ENCODE measurements around the gene NUCKS1.

Gene NUCKS1

DNA sequence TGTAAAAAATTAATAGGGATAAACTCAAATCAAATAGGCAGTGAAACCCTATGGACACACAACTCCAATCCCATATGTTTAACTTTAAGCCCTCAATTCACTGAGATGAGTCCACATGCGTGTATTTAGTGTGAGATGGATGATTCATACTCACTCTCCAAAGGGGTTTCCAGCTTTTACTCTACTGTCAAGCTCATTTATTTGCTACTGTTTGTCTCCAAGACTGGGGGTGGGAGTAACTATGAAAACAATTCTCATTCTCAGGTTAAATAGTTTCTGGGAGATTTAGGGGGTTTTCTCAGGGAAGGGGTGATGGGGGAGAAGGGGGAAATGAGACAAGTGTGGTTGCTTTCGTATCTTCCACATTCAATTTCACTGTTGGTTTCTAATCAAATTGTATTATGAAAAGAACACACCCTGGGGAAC lies 22.6 kb upstream of the NUCKS1 start:
- no peak for DNase-seq

DNA sequence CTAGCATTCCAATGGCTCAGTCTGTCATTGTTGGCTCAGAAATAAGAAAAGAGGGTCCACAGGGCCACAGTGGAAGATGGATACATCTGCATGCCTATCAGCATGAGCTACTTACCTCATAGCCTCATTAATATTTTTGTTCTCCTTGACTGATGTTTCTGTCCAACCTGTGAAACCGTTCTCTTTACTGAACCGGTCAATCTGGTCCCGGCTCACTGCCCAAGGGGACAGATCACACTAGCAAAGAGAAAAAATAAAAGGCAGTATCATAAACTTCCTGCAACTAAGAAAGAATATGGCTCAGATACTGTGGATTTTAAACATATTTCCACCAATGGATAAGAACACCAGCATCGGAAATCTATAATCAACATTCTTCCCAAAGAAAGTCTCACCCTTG lies 20.6 kb upstream of the NUCKS1 start:
- DNase-seq: no peak

DNA sequence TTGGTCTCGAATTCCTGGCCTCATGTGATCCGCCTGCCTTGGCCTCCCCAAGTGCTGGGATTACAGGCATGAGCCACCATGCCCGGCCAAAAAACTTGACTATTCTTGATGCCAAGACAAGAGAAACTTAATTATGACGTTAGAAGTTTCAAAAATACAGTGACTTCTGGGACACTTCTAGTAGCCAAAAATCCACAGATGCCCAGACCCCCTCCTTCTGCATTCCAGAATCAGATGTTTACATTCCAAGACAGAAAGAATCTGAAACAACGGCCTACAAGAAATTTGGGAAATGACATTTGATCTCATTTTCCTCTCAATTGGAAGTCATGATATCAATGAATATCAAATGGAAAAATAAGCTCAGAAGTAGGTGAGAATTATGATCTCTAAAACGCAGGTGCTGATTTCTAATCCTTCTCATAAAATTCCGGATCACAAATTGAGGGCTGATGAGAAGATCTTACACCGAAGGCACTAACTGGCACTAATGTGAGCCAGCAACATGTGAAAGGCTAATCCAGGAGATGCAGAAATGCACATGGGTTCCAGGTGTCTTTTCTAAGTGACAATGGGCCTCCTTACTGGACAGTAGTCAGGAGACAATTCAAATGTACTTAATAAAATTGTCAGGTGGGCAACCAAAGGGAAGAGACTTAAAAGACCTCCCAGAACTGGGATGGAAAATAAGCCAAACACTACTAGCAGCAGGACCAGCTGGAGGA lies 19.8 kb upstream of the NUCKS1 start:
- no peak for DNase-seq

DNA sequence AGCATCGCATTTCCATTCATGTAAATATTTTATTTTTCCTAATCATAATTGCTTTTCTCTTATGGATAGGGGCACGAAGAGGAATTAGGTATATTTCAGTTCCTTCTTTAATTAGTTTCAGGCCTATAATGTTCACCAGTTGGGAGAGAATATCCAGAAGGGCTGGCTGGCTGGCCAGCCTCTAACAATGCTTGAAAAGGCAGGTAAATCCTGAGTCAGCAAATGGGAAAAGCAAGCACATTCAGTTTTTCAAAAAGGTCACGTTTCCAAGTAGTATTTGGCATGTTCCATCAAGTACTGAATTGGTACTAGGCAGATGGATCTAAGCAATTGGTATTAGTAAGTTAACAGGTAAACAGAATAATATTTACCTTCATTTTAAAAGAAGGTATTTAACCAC lies 17.3 kb upstream of the NUCKS1 start:
- DNase-seq: no peak

DNA sequence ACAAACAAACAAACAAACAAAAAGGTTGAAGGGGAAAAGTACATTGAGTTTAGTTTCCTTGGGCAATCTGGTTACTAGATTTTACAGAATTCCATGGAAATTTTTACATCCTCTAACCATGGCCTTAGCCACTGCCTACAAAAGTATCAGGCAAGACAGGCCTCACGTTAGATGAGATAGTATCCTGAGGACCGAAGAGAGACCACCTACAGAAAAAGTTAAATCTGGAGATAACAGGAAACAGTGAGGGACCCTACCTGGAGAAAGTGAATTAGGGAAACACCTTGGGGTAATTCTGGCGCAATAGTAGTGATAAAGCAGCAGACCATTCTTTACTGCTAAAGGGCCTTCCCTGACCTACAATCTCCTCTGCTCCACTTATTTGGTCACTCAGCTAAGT lies 16.6 kb upstream of the NUCKS1 start:
- DNase-seq: no peak

DNA sequence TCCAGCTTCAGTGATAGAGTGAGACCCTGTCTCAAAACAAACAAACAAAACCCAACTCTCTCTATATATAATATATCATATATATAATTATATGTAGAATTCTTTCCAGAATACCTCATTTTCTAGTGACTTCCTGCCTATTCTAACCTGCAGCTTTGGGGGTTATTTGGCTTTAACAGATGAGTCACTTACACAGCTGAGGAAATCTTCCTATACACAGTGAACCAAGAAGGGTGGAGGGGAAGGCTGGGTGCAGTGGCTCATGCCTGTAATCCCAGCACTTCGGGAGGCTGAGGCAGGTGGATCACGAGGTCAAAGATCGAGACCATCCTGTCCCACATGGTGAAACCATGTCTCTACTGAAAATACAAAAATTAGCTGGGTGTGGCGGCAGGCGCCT lies 16.1 kb upstream of the NUCKS1 start:
- no peak for DNase-seq

DNA sequence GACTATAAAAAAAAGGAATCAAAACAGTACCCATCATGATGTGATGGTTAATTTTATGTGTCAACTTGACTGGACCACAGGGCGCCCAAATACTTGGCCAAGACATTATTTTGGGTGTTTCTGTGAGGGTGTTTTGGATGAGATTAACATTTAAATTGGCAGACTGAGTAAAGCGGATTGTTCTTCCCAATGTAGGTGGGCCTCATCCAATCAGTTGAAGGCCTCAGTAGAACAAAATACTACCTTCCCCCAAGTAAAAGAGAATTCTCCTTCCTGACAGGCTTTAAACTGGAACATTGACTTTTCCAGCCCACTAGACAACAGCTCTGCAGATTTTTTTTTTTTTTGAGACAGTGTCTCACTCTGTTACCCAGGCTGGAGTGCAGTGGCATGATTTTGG lies 14.6 kb upstream of the NUCKS1 start:
- no peak for DNase-seq

DNA sequence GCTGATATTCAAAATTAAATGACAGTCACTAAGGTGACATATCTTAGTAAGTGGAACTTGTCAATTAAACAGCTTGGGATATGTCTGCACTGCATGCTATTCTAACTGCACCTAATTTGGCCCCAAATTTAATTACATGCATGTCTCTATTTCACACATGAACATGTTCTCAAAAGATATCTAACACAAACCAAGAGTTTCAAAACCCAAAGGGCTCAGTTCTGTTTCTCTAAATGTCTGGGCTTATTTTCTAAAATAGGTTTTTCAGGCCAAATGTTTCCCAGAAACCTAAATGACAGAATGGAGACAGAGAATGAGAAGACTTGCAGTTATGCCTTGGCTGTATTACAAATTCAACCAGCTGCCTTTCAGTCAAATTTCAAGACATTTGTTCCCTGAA lies 14.0 kb upstream of the NUCKS1 start:
- DNase-seq: no peak

DNA sequence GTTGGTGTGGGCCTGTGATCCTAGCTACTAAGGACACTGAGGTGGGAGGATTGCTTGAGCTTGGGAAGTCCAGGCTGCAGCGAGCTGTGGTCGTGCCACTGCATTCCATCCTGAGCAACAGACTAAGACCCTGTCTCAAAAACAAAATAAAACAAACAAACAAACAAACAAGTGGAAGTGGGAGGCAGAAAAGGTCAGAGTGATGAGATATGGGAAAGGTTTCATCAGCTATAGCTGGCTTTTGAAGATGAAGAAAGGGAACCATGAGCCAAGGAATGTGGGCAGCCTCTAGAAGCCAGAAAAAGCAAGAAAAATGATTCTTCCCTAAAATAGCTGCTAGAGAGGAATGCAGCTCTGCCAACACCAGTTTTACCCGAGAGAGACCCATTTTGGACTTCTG lies 10.6 kb upstream of the NUCKS1 start:
- no peak for DNase-seq

DNA sequence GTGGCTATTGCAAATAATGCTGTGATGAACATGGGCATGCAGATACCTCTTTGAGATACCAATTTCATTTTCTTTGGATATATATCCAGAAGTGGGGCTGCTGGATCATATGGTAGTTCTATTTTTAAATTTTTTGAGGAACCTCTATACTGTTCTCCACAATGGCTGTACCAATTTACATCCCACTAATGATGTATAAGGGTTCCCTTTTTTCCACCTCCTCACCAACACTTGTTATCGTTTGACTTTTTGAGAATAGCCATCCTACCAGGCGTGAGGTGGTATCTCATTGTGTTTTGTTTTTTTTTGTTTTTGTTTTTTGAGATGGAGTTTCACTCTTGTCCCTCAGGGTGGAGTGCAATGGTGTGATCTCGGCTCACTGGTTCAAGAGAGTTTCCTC lies 6.6 kb upstream of the NUCKS1 start:
- no peak for DNase-seq

DNA sequence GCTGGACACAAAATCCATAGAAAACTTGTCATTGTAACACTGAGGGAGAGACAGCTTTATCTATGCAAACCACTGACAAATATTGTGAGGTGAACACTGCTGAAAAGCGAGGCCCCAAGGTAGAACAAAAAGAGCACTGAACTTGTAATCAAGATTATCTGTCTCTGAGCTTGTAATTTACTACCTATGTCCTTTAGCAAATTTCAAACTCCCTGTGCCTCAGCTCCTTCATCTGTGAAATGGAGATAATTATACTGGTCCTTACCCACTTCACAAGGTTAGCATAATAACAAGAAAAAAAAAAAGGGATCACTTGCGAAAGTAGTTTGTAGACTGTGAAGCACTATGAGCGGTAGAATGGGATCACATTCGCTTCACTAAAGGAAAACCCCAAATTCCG lies 4.9 kb upstream of the NUCKS1 start:
- no peak for DNase-seq

DNA sequence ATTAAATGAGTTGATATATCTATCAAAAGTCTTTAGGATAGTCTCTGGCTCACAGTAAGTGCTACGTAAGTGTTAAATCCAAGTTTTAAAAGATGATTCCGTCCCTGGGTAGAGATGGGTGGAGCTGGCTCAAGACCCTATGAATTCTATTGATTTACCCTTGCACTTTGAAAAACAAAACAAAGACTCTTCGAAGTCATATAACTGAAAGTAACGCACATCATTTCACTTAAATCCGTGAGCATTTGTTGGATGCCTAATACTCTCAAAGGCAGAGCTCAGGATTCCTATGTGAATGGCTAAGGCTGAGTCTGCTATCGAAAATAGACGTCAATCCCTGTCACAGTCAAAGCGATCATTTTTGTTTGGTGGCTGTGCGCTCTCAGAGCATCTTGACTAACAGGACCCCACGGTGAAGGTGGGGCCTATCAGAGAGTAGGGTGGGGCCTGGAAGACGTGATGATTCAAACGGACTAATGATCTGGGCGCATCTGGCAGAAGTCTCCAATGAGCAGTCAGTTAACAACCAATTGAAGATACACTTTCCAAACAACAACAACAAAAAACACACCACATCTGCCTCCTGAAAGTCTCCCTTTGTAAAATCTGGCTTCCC lies 1.2 kb upstream of the NUCKS1 start:
- DNase-seq: no peak

DNA sequence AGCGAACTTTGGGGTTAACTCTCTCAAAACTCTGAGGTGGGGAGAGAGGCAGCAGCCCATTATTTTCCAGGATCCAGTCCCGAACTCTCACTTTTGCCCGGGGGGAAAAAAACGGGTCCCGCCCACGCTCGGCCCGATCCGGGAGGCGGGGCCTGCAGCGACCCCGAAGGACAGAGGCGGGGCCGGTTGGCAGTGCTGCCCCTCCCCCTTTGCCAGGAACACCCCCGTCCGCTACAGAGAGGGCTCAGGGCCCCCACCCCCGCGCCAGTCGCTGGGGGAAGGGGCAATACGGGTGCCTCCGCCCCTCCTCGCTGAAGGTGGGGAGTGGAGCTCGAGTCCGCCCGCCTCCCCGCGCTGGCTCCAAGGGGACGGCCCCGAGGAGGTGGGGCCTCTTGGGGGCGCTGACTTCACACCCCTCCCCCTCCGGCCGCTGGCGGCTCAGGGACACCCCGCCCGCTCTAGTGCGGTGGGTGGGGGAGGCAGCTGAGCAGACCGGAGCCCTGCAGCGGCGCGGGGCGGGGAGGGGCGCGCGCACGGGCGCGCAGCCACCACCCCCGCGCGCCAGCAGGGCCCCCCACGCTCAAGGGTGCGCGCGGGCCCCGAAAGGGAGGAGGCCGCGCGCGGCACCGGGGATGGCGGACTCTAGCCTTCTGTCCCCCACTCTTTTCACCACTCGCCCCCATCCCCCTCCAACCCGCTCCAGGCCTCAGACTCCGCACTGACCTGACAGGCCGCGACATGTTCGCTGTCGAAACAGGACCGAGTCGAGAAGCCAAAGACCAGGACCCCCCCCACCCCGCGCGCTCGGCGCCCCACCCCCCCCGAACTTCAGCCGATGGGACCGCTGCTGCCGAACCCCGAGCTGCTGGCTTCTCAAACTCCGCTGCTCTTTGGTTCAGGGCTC lies 496 bp downstream of the NUCKS1 start:
- peak; percentile 31 to 98 (median 88) for DNase-seq

DNA sequence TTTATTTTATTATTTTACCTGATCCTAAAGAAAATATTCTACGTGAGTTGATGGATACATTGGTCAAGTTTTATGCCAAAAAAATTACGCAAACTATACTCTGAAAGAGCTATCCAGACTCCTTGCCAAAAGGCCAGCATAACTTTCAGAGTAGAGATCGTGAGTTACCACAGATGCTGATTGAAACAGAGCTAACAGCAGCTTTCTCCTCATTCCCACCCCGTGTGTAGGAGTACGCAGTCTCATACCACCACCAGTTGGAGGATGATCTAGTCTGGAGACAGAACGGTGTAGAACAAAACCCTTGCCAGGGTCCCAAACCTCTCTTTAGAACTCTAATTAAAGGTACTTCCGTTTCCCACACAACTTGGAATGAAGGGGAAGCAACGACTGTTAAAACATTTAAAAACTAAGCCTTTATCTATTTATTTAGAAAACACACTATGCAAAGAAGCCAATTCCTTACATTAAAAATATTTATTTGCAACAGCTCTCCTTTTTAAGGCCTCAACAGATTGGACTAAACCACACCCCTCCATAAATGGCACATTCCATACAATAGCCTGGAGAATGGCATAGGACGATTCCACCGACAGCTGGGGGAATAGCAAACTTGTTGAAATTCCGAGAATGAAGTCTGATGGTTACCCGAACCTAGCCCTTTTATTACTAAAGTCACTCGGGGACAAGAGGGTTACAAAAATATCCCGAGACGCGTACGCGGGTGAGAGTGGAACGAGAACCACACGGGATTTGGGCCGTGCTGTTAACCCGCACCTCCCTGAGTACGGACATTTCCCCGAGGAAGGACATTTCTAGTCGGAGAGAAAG lies 1.4 kb downstream of the NUCKS1 start:
- DNase-seq: peak in 7 of 56 donors; percentile 4 to 63 (median 44)

DNA sequence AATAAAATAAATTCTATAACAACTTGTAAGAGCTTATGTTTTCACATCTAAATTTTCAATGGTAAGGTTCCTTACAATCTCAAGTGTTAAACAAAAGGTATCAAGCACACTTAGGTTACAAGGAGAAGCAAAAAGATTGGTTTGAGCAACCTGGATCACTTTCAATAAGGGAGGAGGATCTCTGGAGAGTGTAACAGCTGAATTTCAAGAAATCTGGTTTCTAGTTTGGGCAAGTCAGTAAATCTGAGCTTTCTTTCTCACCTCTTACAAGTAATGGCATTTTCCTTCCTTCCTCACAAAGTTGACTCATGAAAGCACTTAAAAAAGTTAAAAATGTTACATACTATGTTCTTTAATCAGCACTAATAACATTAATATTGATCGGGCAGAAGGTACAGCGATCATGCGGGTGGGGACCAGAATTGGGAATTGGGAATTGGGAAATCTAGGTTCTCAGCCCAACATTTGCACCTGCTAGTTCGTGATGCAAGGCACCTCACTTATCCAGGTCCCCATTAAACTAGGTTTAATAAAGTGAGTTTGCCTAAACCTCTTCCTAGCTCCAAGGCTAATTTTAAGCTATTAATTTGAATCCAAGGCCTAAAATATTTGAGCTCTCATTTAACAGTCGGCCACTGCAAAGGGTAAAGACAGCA lies 3.1 kb downstream of the NUCKS1 start:
- no peak for DNase-seq

DNA sequence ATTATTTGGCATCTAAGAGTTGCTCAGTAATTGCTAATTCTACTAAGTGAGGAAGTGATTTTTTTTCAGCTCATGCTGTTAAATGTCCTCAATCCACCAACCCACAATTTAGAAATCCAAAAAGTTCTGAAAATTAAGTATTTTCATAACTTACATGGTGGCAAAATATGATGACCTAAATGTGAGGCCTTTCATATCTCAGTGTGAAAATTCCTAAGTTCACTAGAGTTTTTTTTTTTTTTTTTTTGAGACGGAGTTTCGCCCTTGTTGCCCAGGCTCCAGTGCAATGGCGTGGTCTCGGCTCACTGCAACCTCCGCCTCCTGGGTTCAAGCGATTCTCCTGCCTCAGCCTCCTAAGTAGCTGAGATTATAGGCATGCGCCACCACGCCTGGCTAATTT lies 5.6 kb downstream of the NUCKS1 start:
- no peak for DNase-seq

DNA sequence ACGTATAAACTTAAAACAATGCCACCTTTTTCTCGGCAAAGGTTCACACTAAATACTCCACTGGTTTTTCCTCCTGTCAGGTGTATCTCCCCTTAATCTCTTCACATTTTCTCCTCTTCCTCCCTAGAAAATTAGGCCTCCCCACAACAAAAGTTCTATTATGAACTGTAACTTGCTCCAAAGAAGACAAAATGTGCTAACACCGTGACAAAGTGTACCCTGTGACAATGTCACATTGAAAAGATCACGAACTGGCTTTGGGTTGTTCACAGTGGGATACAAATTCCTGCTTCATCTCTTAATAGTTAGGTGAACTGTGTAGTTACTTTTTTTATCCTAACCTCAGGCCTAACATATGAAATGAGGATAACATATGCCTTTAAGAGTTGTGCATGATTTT lies 6.0 kb downstream of the NUCKS1 start:
- no peak for DNase-seq

DNA sequence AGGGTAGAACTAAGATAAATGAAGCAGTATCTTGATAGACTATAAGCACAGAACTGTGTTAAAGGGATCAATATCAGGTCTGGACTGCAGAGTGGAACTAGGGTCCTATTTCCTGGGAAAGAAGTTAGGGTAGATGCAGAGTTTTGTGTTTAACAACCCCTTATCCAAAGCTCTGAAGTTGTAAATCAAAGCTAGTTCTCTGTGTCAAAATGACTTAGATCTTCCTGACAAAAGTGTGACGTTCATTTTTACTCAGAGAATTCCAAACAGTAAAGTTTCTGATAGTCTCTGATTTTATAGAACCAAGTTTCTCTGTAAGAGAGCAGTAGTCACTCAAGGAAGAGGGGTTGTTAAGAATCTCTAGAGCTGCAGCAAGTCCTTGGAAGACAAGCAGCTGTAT lies 8.3 kb downstream of the NUCKS1 start:
- no peak for DNase-seq

DNA sequence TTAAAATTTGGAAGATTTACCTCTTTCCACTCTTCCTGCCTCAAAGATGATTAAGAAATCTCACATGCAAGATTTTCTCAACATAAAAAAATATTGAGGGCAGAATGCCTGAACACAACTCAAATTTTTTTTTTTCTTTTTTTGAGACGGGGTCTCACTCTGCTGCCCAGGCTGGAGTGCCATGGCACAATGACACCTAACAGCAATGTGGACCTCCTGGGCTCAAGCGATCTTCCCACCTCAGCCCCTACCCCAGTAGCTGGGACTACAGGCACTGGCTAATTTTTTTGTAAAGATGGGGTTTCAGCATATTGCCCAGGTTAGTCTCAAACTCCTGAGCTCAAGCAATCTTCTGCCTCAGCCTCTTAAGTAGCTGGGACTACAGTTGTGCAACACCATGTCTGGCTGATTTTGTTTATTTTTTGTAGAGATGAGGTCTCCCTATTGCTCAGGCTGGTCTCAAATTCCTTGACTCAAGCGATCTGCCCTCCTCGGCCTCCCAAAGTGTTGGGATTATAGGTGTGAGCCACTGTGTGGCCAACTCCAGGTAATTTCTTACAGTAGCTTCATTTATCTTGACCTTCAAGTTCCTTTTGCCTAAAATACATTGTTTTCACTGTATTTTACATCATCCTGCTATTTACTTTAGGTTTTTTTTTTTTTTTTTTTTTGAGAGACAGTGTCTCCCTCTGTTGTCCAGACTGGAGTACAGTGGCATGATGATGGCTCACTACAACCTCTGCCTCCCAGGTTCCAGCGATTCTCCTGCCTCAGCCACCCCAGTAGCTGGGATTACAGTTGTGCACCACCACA lies 10.4 kb downstream of the NUCKS1 start:
- no peak for DNase-seq

DNA sequence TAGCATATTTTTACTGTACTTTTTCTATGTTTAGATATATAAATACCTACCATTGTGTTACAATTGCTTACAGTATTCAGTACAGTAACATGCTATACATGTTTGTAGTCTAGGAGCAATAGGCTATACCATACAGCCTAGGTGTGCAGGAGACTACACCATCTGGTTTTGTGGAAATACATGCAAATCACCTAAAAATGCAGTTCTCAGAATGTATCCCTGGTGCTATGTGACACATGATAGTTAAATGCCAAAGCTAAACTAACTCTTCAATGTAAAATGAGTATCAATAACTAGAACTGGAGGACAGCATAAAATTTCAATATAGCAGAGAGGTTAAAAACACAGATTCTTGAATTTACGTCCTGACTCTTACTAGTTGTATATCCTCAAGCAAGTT lies 14.8 kb downstream of the NUCKS1 start:
- DNase-seq: no peak
